HG03159 (cell line): ENCODE results near the gene ERLEC1.
"Not testable (repeated sequence)": the region's sequence is repeated elsewhere in the genome, so short reads cannot be mapped to it uniquely, and the experiment has no call there.

Experiments
- ATAC-seq: cut with Tn5 transposase; IDR thresholded peaks from one replicate; pipeline ENCODE4 v1.9.1; 2021; ENCODE audit warnings: mild to moderate bottlenecking, moderate library complexity; ENCODE audit not compliant: unreplicated experiment

The ERLEC1 gene

GRCh38 chr2:53828331-53828730 lies 41.5 kb downstream of the ERLEC1 start:
- ATAC-seq, result no peak

- no peak for ATAC-seq
Observed at GRCh38 chr2:53829273-53829979, 42.6 kb downstream of the ERLEC1 start.

DNA sequence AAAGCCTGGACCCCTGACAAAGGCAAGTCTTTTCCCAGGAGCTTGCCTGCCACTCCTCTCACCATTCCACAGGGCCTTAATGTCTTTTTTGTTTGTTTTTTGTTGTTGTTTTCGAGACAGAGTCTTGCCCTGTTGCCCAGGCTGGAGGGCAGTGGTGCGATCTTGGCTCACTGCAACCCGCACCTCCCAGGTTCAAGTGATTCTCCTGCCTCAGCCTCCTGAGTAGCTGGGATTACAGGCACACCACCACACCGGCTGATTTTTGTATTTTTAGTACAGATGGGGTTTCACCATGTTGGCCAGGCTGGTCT lies 43.1 kb downstream of the ERLEC1 start:
- not testable (repeated sequence) for ATAC-seq

DNA sequence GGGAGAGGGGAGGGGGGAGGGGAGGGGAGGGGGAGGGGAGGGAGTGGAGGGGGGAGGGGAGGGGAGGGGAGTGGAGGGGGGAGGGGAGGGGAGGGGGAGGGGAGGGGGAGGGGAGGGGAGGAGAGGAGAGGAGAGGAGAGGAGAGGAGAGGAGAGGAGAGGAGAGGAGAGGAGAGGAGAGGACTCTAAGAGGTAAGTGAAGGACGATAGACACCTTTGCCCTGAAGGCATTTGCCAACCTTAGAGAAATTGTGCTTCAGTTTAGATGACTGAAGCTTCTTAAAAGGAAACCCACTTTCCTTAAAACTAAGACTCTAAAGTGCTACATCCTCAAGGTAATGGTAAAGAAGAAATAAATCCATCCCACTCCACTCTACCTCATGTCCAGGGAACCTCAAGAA lies 53.7 kb downstream of the ERLEC1 start:
- no peak for ATAC-seq

DNA sequence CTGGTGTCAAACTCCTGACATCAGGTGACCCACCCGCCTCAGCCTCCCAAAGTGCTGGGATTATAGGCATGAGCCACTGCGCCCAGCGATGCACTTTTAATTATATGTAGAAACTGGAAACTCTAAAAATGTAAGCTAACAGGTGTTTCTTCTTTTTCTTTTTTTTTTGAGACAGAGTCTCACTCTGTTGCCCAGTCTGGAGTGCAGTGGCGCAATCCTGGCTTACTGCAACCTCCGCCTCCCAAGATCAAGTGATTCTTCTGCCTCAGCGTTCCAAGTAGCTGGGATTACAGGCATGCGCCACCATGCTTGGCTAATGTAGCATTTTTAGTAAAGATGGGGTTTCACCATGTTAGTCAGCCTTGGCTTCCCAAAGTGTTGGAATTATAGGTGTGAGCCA lies 54.8 kb downstream of the ERLEC1 start:
- ATAC-seq, result not testable (repeated sequence)

- no peak for ATAC-seq
Observed at GRCh38 chr2:53842891-53843290, 56.0 kb downstream of the ERLEC1 start.

DNA sequence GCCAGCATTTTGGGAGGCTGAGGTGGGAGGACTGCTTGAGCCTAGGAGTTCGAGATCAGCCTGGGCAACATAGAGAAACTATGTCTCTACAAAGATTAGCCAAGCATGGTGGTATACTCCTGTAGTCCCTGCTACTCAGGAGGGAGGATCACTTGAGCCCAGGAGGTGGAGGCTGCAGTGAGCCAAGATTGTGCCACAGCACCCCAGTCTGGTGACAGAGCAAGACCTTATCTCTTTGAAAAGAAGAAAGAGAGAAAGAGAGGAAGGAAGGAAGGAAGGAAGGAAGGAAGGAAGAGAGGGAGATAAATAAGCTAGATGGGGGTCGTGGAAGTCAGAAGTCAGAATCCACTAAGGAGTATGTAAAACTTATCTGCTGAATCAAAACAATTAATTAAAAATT lies 56.8 kb downstream of the ERLEC1 start:
- ATAC-seq, result no peak

- no peak for ATAC-seq
Observed at GRCh38 chr2:53848062-53848461, 61.2 kb downstream of the ERLEC1 start.

DNA sequence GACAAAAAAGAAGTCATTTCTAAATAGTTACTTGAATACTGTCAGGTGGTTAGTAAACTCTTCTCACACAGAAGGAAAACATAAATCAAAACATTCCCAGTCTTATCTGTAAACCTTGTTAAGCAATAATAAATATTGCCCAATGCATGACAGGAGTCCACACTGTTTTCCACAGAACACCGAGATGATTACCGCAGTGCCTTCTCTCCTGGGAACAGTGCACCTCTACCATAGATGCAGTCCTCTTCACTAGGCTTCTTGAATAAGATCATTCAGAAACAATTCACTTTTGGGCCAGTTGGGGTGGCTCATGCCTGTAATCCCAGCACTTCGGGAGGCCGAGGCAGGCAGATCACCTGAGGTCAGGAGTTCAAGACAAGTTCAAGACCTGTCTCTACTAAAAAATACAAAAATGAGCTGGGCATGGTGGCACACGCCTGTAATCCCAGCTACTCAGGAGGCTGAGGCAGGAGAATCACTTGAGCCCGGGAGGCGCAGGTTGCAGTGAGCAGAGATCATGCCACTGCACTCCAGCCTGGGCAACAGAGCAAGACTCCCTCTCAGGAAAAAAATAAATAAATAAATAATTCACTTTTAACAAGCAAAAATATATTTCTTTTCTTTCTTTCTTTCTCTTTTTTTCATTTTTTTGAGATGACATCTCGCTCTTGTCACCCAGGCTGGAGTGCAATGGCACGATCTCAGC lies 64.4 kb downstream of the ERLEC1 start:
- ATAC-seq, result not testable (repeated sequence)

DNA sequence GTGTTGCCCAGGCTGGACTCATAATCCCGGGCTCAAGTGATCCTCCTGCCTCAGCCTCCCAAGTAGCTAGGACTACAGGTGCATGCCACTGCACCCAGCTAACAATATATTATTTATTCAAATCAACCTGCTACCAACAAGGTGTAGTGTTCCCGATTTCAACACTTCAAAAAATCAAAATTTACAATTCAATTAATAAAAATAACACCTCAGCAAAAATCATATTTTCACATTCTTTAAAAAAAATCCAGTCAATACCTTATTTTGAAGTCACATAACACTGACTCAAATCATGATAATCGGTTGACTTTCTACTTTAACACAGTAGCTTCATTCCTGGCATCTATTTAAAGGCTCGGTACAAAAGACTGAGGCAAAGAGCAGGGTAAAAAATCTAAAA lies 65.7 kb downstream of the ERLEC1 start:
- no peak for ATAC-seq

- no peak for ATAC-seq
Observed at GRCh38 chr2:53854678-53855077, 67.8 kb downstream of the ERLEC1 start.

- no peak for ATAC-seq
Observed at GRCh38 chr2:53856272-53856671, 69.4 kb downstream of the ERLEC1 start.

GRCh38 chr2:53859206-53860181 lies 72.7 kb downstream of the ERLEC1 start, which contains the start of gene GPR75:
TSS of gene GPR75 (minus strand) at chr2:53859967. CDS start at chr2:53854756, 5,211 bp downstream.
- no peak for ATAC-seq

GRCh38 chr2:53861824-53862223 lies 75.0 kb downstream of the ERLEC1 start:
- no peak for ATAC-seq

DNA sequence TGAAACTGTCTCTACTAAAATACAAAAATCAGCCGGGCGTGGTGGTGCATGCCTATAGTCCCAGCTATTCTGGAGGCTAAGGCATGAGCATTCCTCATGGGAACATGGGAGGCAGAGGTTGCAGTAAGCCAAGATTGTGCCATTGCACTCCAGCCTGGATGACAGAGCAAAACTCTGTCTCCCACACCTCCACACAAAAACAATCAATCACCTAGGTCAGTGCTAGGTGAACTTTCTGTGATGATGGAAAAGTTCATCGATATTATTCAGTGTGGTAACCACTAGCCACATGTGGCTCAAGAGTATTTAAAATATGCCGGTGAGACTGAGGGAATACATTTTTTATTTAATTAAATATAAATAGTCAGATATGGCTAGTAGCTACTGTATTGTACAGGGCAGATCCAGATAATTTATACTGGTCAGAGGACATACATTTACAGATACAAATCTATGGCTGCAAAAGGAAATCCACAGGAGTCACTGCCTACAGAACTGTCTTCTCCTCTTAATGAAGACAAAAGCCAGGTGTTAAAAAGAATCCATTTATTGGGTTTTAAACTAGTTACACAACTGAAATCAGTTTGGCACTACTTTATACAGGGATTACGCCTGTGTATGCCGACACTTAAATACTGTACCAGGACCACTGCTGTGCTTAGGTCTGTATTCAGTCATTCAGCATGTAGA lies 76.8 kb downstream of the ERLEC1 start:
- no peak for ATAC-seq

GRCh38 chr2:53865264-53865663 lies 78.4 kb downstream of the ERLEC1 start:
- ATAC-seq, result no peak

GRCh38 chr2:53865962-53866361 lies 79.1 kb downstream of the ERLEC1 start:
- ATAC-seq, result no peak

DNA sequence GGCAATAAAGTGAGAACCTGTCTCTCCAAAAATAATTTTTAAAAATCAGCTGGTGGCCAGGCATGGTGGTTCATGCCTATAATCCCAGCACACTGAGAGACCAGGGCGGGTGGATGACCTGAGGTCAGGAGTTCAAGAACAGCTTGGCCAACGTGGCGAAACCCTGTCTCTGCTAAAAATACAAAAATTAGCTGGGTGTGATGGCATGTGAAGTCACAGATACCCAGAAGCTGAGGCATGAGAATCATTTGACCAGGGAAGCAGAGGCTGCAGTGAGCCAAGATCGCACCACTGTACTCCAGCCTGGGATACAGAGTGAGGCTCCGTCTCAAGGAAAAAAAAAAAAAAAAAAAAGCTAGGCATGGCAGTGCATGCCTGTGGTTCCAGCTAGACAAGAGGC lies 80.3 kb downstream of the ERLEC1 start:
- no peak for ATAC-seq

- ATAC-seq, result no peak
Observed at GRCh38 chr2:53867773-53868172, 80.9 kb downstream of the ERLEC1 start.
